Cardiac fibroblast (primary cell): ENCODE measurements around the gene MTUS2.

Experiments
- DNase-seq, 2 donors: peaks; one replicate each; pipeline versions ENCODE4 v3.0.0 to v3.0.0-alpha.2; 2010; ENCODE audit warnings: low read depth in 2 of 2
- H3K4me3 ChIP-seq, 2 donors: replicated peaks in 1 of 2; 1 replicate in 1 of 2; 2 replicates in 1 of 2; pipeline ENCODE4 v1.5.1; 2011; ENCODE audit warnings: low read depth in 2 of 2, low read length in 2 of 2, mild to moderate bottlenecking in 2 of 2, moderate library complexity in 1 of 2
- TF ChIP-seq, protein P1 (sequence below): IDR thresholded peaks from one replicate; pipeline ENCODE4 v1.5.1; 2011; ENCODE audit warnings: low read depth, mild to moderate bottlenecking, low read length, inconsistent platforms

Gene MTUS2

DNA sequence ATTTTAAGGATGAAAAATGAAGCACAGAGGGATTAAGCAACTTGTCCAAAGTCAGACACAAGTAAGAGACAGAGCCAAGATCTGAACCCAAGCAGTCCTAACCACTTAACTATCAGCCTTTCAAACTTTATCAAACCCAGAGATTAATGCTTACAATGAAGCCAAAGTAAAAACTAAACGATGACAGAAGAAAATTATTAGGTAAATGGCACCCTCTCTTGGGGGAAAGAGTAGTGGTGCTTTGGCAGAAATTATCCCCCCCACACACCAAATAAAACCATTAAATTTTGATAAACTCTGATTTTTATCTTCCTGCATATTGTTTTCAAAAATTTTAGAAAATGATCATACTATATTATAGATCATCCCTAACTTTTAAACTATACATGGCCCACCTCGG, 446.1 kb downstream of the MTUS2 start:
- no peak overlapping the region for H3K4me3 ChIP-seq
- TF ChIP-seq, protein P1, sequence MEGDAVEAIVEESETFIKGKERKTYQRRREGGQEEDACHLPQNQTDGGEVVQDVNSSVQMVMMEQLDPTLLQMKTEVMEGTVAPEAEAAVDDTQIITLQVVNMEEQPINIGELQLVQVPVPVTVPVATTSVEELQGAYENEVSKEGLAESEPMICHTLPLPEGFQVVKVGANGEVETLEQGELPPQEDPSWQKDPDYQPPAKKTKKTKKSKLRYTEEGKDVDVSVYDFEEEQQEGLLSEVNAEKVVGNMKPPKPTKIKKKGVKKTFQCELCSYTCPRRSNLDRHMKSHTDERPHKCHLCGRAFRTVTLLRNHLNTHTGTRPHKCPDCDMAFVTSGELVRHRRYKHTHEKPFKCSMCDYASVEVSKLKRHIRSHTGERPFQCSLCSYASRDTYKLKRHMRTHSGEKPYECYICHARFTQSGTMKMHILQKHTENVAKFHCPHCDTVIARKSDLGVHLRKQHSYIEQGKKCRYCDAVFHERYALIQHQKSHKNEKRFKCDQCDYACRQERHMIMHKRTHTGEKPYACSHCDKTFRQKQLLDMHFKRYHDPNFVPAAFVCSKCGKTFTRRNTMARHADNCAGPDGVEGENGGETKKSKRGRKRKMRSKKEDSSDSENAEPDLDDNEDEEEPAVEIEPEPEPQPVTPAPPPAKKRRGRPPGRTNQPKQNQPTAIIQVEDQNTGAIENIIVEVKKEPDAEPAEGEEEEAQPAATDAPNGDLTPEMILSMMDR: no peak
- no peak for DNase-seq

DNA sequence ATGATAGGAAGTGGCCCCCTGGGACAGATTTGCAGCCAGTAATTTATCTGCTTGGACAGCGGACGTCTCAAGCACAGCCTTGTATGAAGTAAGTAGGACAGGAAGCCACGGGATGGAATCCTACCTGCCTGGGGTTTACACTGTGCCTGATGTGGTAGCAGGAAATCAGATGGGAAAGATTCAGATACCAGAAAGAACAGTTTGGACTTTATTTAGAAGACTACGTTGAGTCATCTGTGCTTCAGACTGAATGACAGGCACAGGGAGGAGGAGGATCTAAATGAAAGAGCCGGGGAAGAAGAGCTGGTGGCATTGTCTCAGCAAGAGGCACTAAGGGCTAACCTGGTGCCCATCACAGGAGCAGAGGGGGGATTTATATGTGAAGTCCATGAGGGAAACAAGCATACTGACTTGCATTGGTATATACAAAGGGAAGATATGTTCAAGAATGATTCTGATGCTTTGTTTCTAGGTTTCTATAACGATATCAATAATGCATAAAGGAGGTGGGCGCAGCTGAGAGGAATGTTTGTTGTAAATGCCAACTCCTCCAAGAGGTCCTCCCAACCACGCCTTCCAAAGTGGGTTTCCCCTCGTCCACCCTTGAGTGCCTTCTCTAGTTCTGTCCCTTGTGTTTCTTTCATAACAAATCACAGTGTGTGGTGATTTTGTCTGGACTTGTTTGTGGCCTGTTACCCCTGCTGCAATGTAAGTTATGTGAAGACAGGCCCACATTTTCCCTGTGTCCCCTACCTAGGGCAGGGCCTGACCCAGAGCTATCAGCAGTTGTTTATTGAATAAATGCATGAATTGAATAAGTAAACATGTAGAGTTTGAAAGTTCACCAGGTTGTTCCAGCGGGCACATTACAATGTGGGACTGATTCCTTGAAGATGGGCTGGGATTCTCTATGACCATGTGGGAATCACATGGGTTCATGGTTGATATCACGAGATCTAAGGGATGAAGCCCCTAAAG, 446.9 kb downstream of the MTUS2 start:
- TF ChIP-seq, protein P1: no peak

DNA sequence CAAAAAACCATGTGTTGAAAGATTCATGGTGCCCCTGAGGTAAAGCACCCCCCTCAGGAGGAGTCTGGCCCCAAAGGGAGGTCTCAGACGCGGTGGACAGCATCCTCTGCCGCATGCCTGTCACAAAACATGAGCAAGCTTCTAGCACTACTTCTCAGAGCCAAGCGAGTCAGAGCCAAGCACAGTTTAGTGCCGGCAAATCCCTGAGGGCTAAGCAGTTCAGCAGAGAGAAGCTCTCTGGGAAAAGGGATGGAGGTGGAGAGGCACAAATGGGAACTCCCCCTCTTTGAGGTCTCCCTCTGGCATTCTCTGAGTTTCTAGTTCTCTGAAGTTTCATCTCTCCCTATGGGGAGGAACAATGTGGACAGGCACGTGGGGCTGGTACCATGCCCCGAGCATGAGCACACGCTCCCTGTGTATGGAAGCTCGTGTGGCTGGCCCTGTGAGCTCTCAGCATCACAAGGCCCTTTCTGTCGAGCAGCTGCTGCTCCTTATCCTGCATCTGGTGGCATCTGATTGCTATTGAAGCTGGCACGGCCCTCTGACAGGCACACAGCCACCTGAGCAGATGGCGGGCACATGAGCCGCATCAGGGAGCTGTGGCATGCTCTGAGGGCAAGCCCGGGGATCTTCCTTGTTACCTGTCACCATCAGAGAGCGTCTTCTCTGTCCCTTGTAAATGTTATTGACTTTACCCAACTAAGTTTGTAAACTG, 450.3 kb downstream of the MTUS2 start:
- H3K4me3 ChIP-seq: no peak overlapping the region
- DNase-seq: no peak
- TF ChIP-seq, protein P1: no peak

More for the DNA sequence above, 446.9 kb downstream of the MTUS2 start:
- H3K4me3 ChIP-seq: no peak overlapping the region
- DNase-seq: no peak

DNA sequence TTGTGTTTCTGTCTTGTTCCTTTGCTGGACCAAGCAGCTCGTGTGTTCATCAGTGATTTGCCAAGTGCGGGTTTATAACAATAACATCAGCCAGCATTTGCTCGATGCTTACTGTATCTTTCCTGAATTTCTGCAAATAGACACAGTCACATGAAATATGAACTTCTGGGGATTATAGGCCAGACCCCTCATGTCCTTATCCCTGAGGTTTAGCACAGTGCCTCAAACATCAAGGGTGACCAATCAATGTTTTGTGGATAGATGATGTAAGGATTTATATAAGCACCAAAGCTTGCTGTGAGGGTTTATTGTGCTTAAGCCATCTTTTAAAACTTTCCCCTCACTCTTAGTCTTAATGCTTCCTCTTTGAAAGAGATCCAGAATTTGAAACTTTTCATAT, 451.5 kb downstream of the MTUS2 start:
- no peak overlapping the region for H3K4me3 ChIP-seq
- no peak for DNase-seq
- TF ChIP-seq, protein P1: no peak

DNA sequence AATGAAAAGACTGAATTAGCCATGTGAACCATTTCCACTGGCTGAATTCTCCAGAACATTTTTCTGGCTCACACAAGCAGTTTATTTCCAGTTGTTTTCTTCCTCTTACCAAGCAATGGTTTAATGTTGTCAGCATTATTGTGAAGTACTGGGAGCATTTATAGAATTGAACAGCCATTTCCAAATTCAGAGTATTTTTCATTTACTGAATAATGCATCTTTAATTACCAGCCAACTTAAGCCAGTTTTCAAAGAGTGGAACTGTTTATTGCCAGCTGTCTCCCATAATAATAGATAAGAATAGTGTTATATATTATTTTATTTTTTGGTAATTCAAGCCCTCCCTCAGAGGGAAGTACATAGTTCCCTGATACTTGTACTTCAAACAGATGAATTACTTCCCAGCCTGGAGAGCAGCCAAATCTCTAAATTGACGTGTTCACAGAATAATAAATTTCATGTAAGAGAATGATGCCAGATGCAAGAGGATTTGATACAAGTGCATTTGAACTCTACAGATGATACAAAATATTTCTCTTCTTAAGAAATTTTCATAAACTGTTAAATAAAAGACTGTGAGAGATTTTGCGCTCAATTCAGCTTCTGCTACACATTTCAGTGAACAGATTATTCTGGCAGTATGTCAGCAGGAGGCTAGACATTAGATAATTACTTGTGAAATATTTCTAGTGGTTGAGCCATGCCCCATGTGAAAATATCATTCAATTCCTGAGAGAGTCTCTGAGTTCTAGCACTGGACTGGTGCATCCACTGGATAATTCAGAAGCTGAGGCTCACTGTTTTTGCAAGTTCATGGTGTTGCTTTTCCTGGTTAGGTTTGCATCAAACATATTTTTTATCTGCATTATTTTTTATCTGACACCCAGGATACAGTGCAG, 459.5 kb downstream of the MTUS2 start:
- TF ChIP-seq, protein P1: no peak
- no peak overlapping the region for H3K4me3 ChIP-seq
- no peak for DNase-seq

DNA sequence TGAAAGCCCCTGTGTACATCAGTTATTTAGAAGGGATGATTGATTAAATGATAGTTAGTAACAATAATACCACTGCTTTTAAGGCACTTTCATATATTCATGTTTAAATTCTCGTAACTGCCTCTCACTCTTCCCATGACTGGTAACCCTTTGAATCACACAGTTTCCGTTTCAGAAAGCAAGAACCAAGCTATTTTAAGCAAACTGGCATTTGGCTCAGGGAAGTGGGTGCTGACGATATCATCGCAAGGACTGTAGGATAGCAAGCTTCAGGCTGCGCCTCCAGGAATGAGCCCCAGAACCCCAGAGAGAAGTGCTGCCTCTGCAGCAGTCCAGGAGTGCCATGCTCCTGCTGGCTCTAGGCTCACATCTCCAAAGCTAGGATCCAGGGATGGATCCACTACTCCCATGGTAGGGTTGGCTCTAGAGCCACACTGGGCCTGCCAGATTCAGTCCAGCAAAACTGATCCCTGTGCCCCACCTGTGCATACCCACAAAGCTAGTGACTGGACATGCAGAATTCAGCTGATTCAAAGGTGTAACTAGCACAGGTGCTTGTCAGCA, 461.9 kb downstream of the MTUS2 start:
- H3K4me3 ChIP-seq: no peak overlapping the region
- TF ChIP-seq, protein P1: no peak
- DNase-seq: no peak
